GM11168 (cell line): ENCODE measurements around the gene TTC19.

Experiments used
- in situ Hi-C: fragments of 300-500 bp; cut with MboI; formaldehyde crosslinking; loops from one replicate; pipeline ENCODE4 v1.12.0; 2022; ENCODE audit warnings: low sequenced_read_pairs; ENCODE audit not compliant: unreplicated experiment

The TTC19 gene, protein sequence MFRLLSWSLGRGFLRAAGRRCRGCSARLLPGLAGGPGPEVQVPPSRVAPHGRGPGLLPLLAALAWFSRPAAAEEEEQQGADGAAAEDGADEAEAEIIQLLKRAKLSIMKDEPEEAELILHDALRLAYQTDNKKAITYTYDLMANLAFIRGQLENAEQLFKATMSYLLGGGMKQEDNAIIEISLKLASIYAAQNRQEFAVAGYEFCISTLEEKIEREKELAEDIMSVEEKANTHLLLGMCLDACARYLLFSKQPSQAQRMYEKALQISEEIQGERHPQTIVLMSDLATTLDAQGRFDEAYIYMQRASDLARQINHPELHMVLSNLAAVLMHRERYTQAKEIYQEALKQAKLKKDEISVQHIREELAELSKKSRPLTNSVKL

GRCh38 chr17:15999141-15999973, at the start of gene TTC19, which contains the start of gene ZSWIM7:
TTC19 (plus strand) TSS chr17:15999824; CDS start chr17:15999849, 25 bp downstream.
ZSWIM7 (minus strand) TSS chr17:15999704; CDS start chr17:15999594, 110 bp downstream.
- in situ Hi-C loops, result loop anchor here (5.0 to 25.0 kb wide), 3 partner anchors 167 to 737 kb away; partner anchors contain the start of genes PMP22, TRIM16 and ZNF286A

DNA sequence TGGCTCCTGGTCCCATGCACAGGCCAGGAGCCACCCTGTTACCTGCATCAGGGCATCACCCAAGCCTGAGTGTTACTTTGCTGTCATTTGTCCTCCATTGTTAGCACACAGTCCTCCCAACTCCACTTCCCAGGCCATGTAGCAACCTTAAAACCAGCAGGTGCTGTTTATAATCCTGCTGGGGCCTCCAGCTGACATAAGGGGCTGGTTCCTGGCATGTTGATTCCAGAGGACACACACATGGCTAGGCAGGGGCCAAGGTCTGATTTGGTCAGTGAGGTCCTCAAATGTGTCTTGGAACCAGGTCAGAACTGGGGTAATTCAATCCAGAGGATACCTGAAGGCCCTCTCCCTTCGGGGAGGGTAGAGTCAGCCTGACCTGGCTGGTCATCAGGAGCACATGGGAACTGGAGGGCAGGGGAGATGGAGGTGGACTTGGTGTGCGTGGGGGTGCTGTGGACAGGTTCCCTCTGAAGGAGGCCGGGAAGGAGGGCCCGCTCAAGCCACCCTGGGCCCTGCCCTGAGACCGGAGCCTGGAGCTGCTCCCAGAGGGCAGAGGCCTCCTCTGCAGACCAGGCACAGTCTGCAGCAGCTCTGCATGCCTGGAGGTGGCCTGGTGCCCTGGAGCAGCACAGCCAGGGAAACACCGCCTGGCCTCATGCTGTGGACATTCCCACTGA, 48.1 kb upstream of the TTC19 start:
- in situ Hi-C loops, result no loop called here

GRCh38 chr17:15952048-15952532, 47.5 kb upstream of the TTC19 start:
- in situ Hi-C loops, result no loop called here

- in situ Hi-C loops, result no loop called here
These were observed 46.5 kb upstream of the TTC19 start for GRCh38 chr17:15952916-15953790.

DNA sequence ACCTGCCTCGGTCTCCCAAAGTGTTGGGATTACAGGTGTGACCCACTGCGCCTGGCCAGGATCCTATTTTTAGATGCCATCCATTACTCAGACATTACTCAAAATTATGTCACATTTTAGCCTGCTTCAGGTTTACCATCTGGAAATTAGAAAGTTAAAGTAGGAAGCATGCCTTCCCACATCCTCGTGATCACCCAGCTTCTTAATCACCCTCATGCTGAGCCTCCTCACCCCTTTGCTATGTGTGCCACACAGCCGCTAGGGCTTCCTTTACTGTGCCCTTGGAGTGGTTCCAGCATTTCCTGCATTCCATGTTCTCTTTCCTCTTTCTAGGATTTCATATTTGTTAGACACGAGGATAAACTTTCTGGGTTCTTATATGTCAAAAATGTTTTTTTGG, 45.4 kb upstream of the TTC19 start:
- in situ Hi-C loops, result no loop called here

DNA sequence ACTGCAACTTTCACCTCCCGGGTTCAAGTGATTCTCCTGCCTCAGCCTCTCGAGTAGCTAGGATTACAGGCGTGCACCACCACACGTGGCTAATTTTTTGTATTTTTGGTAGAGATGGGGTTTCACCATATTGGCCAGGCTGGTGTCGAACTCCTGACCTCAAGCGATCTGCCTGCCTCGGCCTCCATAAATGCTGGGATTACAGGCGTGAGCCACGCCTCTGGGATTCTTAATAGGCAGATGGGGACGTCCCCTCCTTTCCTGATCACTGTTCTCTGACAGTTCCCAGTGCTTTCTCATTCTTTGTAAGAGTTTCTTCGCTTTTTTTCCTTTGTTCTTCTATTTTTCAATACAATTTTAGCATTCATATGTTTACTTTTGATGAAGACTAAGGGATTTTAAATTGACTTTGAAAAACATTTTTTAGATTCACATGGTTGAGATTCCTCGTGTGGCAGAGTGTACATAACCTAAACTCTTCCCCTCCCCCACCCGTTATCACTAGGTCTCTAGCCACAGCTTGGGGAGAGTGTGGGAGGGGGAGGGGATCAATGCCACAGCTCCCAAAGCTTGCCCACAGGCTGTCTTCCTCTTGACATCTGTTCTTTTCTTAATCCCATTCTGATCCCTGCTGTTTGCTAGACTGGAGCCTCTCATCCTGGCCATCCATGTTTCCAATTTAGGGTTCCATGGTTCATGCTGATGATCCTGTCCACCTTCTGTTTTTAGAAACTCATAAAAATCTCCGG, 43.7 kb upstream of the TTC19 start:
- in situ Hi-C loops, result no loop called here

GRCh38 chr17:15957206-15957605, 42.4 kb upstream of the TTC19 start:
- in situ Hi-C loops, result no loop called here

DNA sequence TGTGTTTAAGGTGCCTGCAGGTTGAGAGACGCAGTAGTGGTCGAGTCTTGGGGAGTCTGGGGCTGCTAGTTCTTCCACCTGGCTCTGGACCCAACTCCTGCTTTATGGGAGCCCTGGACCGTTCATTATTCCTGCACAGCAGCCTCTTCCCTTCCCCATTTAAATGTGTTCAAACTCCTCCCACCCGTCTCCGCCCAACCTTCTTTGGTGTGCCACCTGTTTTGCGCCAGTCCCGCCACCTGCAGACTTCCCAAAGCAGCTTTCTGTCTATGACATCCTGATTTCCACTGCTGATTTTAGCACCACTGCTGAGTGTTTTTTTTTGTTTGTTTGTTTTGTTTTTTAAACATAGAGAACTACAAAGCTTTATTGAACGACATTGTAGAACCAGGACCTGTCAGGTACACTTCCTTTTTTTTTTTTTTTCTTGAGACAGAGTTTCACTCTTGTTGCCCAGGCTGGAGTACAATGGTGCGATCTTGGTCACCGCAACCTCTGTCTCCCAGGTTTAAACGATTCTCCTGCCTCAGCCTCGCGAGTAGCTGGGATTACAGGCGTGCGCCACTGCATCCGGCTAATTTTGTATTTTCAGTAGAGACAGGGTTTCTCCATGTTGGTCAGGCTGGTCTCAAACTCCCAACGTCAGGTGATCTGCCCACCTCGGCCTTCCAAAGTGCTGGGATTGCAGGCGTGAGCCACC, 41.9 kb upstream of the TTC19 start:
- in situ Hi-C loops, result no loop called here

GRCh38 chr17:15958484-15958854, 41.2 kb upstream of the TTC19 start:
- in situ Hi-C loops, result no loop called here

GRCh38 chr17:15963670-15964110, 35.9 kb upstream of the TTC19 start:
- in situ Hi-C loops, result no loop called here

- in situ Hi-C loops, result no loop called here
These were observed 34.1 kb upstream of the TTC19 start for GRCh38 chr17:15965528-15965927.

DNA sequence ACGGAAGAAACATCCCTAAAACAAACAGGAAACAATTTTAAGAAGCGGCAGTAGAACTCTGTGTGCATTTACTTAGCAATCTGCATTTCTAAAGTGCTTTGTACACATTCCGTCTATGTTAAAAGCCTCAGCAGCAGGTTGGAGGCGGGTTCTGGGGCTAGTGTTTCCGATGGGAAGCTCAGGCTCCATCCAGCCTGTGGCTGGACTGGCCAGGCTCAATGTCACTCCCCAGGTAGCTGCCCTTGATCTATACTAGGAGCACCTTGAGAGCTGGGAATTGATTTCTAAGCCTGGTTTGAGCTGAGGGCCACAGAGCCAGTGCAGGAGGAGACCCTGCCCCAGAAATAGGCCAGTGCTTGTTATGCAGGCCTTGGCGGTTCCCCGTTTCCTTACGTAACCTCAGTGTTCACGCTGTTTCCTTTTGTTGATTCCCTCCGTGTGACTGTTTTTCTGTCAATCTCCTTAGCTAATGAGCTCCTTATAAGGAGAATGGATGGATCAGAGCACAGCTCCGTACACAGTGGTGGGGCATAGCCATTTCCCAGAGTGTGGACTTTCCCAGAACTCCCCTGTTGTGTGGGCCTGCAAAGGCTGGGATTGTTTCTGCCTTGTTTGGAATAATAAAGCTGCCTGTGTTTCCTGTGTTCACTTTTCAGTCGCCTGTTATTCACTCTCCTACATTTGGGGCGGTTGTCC, 33.3 kb upstream of the TTC19 start:
- in situ Hi-C loops, result no loop called here

DNA sequence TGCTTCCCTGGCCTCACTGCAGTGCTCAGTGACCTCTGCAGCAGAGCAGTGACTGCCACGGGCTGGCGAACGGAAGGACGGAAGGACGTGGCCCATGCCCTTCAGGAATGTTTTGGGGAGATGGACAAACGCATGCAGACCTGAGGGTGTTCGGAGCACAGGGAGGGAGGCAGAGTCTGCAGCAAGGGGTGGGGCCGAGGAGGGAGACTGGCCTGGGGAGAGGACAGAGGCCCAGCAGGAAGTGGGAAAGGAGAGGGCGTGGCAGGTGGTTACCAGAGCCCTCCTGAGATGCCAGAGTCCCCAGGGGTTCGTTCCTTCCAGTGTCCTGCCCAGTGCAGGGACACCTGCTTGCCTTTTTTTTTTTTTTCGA, 32.8 kb upstream of the TTC19 start:
- in situ Hi-C loops, result no loop called here

- in situ Hi-C loops, result no loop called here
These were observed 31.8 kb upstream of the TTC19 start for GRCh38 chr17:15967706-15968399.

- in situ Hi-C loops, result no loop called here
These were observed 30.2 kb upstream of the TTC19 start for GRCh38 chr17:15969463-15969862.

- in situ Hi-C loops, result no loop called here
These were observed 29.1 kb upstream of the TTC19 start for GRCh38 chr17:15970500-15970899.

DNA sequence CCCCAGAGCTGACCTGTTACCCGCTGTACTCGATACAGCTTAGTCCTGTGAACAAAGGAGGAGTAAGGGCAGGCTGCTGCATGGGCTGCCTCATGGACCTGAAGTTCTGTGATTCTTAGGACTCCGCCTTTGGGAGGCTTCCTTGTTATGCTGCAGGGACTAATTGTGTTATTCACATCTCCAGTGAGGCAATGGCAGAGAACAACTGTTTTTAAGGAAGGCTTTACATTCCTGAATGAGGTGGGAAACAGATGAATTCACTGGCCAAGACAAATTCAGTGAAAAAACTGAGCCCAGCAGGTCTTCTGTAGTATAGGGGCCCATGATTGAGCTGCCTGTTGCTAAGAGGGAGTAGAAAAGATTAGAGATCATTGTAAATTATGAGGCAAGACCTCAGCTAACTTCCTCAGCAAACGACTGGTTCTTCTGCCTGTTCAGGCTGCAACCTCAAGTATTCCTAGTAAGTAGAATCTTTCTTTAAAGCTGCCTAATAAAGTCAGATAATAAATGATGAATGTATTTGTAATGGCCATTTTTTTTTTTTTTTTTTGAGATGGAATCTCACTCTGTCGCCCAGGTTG, 28.4 kb upstream of the TTC19 start:
- in situ Hi-C loops, result no loop called here
